Transverse colon (tissue), 4 donors: ENCODE data around the gene NPTX2. TPM values are rescaled to one million over a fixed set of nuclear protein-coding genes. Genes with fewer than 3 reads are reported as not detected.
A peak's percentile ranks its signal among the peaks of the same experiment; 100 is the strongest.

Source experiments
- DNase-seq: peaks from one replicate; pipeline ENCODE4 v3.0.0-alpha.2; 2019
- H3K27ac ChIP-seq, 4 donors: fragments of 200-600 bp; sonication (generic); 2 replicates each; pipeline ENCODE4 v1.5.1; 2016 to 2018; ENCODE audit warnings: inconsistent platforms in 4 of 4
- H3K27me3 ChIP-seq: fragments of 200-600 bp; sonication (generic); 2 replicates; pipeline ENCODE4 v1.5.1; 2017; ENCODE audit warnings: inconsistent platforms
- H3K36me3 ChIP-seq, 4 donors: fragments of 200-600 bp; sonication (generic); 2 replicates each; pipeline ENCODE4 v1.5.1; 2017 to 2019; ENCODE audit warnings: inconsistent platforms in 4 of 4
- H3K4me1 ChIP-seq, 4 donors: fragments of 200-600 bp; sonication (generic); 2 replicates each; pipeline ENCODE4 v1.5.1; 2017 to 2020; ENCODE audit warnings: inconsistent platforms in 4 of 4
- H3K4me3 ChIP-seq, 4 donors: fragments of 200-600 bp; sonication (generic); 1 replicate in 1 of 4; 2 replicates in 3 of 4; pipeline versions ENCODE4 v1.5.1 to v1.6.1; 2017 to 2019; ENCODE audit warnings: inconsistent platforms in 4 of 4
- H3K9me3 ChIP-seq, 2 donors: fragments of 200-600 bp; sonication (generic); 2 replicates each; pipeline ENCODE4 v1.5.1; 2017 to 2019; ENCODE audit warnings: inconsistent platforms in 2 of 2
- CTCF ChIP-seq, 5 experiments: fragments of 200-600 bp in 3 of 5; fragments of 450-650 bp in 2 of 5; sonication (generic) in 3 of 5; IDR thresholded peaks; 1 replicate in 2 of 5; 2 replicates in 3 of 5; pipeline ENCODE4 v1.5.1; 2016 to 2017; ENCODE audit warnings: antibody characterized with exemption in 5 of 5, inconsistent platforms in 3 of 5, mild to moderate bottlenecking in 2 of 5, moderate library complexity in 1 of 5
- EP300 ChIP-seq: sonication (generic); formaldehyde crosslinking; IDR thresholded peaks from one replicate; pipeline ENCODE4 v1.6.1; 2017; ENCODE audit warnings: antibody characterized with exemption, low read depth
- POLR2A ChIP-seq: fragments of 450-650 bp; IDR thresholded peaks from one replicate; pipeline ENCODE4 v1.6.1; 2016; ENCODE audit warnings: antibody characterized with exemption, mild to moderate bottlenecking, moderate library complexity
- POLR2AphosphoS5 ChIP-seq, 3 donors: sonication (generic); formaldehyde crosslinking; IDR thresholded peaks; one replicate each; pipeline ENCODE4 v1.6.1; 2016; ENCODE audit warnings: antibody characterized with exemption in 3 of 3
- WGBS, 2 donors: methylation state at CpG; one replicate each; pipeline ENCODE4 v1.1.5; 2018; ENCODE audit warnings: low coverage in 1 of 2; 5-methylcytosine and 5-hydroxymethylcytosine counted together
- in situ Hi-C, 4 donors: fragments of 200-750 bp; cut with MboI; loops; one replicate each; pipeline versions ENCODE4 v1.15.0 to v1.15.1; 2017; ENCODE audit warnings: low sequenced_read_pairs in 3 of 4, low pct_ligation_motif_present in 1 of 4, low pct_unique_long_range_greater_than_20kb in 1 of 4
- intact Hi-C: fragments of 100-400 bp; cut with DNase I; formaldehyde crosslinking; loops from one replicate; pipeline ENCODE4 v1.15.1; 2023; ENCODE audit warnings: low total_unique reads
- total RNA-seq, 4 donors: library from RNA; depleted of rRNA; stranded (reverse); fragments of >200 nt; gene quantifications; one replicate each; pipeline ENCODE4 v1.1.0, GENCODE V29; 2016

The NPTX2 gene
- total RNA-seq, 4 donors from 2014 or later = 3.4 to 11.5 (median 6.3) TPM

- in situ Hi-C loops (no loop called here), intact Hi-C loops (no loop called here)
- WGBS, 2 donors = 0 to 21% methylated on average over 2 to 27 of the region's 27 CpGs
- DNase-seq = no peak
- peaks cover 0 to 22% (median 16%) of the 10 kb centered on the region in 4 donors for H3K4me1 ChIP-seq
- no peak for TF ChIP-seq POLR2A
- no peak for TF ChIP-seq EP300
- no peak for TF ChIP-seq CTCF (IDR thresholded peaks at IDR 0.05)
- TF ChIP-seq POLR2AphosphoS5 (IDR thresholded peaks at IDR 0.05) = no peak
- H3K9me3 ChIP-seq = no peaks in the 10 kb centered on the region
- peaks cover 68% of the 10 kb centered on the region for H3K27me3 ChIP-seq
- H3K27ac ChIP-seq = no peak overlapping the region
- H3K4me3 ChIP-seq = peak overlapping the region in 1 of 4 donors; percentile 25
- no peaks in the 10 kb centered on the region for H3K36me3 ChIP-seq
Observed at GRCh38 chr7:98619450-98620321, 2.6 kb downstream of the NPTX2 start.

- Histone ChIP-seq H3K4me3 (no peak overlapping the region), H3K4me1 (peaks cover 0 to 17% (median 12%) of the 10 kb centered on the region in 4 donors), H3K27me3 (peaks cover 52% of the 10 kb centered on the region), H3K9me3 (no peaks in the 10 kb centered on the region), H3K36me3 (no peaks in the 10 kb centered on the region), H3K27ac (no peak overlapping the region)
- in situ Hi-C loops (no loop called here), intact Hi-C loops (no loop called here)
- DNase-seq = no peak
- TF ChIP-seq EP300 (no peak), POLR2AphosphoS5 (IDR thresholded peaks at IDR 0.05) (no peak), CTCF (IDR thresholded peaks at IDR 0.05) (no peak), POLR2A (no peak)
- WGBS, 2 donors = 60 to 62% methylated on average over 1 to 13 of the region's 13 CpGs
Observed at GRCh38 chr7:98621573-98622482, 4.7 kb downstream of the NPTX2 start.

GRCh38 chr7:98622926-98623325, 5.8 kb downstream of the NPTX2 start:
- TF ChIP-seq EP300 (no peak), CTCF (IDR thresholded peaks at IDR 0.05) (no peak), POLR2A (no peak), POLR2AphosphoS5 (IDR thresholded peaks at IDR 0.05) (no peak)
- no peaks in the 10 kb centered on the region for H3K36me3 ChIP-seq
- no peaks in the 10 kb centered on the region for H3K9me3 ChIP-seq
- peaks cover 0 to 8% (median 4%) of the 10 kb centered on the region in 4 donors for H3K4me1 ChIP-seq
- intact Hi-C loops (no loop called here), in situ Hi-C loops (no loop called here)
- no peak overlapping the region for H3K27ac ChIP-seq
- H3K4me3 ChIP-seq = no peak overlapping the region
- 40 to 82% methylated on average over 1 to 9 of the region's 9 CpGs for WGBS, 2 donors
- no peak for DNase-seq
- peaks cover 48% of the 10 kb centered on the region for H3K27me3 ChIP-seq

- peaks cover 34% of the 10 kb centered on the region for H3K27me3 ChIP-seq
- WGBS, 2 donors = 92% methylated on average over 16 of the region's 28 CpGs; no CpG with 5 or more reads in 1 of the 2 donors
- in situ Hi-C loops = no loop called here
- H3K4me3 ChIP-seq = no peak overlapping the region
- no peaks in the 10 kb centered on the region for H3K9me3 ChIP-seq
- TF ChIP-seq CTCF (IDR thresholded peaks at IDR 0.05) (no peak), POLR2AphosphoS5 (IDR thresholded peaks at IDR 0.05) (no peak), POLR2A (no peak), EP300 (no peak)
- intact Hi-C loops = no loop called here
- H3K27ac ChIP-seq = no peak overlapping the region
- H3K36me3 ChIP-seq = no peaks in the 10 kb centered on the region
- peaks cover 0 to under 1% (median 0%) of the 10 kb centered on the region in 4 donors for H3K4me1 ChIP-seq
- DNase-seq = no peak
Observed at GRCh38 chr7:98624846-98625420, 7.8 kb downstream of the NPTX2 start.
